HG03064 (cell line): ENCODE data around the gene LIN7B.
A peak's percentile ranks its signal among the peaks of the same experiment; 100 is the strongest.
"Not testable (repeated sequence)": the region's sequence is repeated elsewhere in the genome, so short reads cannot be mapped to it uniquely, and the experiment has no call there.

Experiments
- ATAC-seq: cut with Tn5 transposase; IDR thresholded peaks from one replicate; pipeline ENCODE4 v1.9.1; 2021; ENCODE audit warnings: low read depth; ENCODE audit not compliant: unreplicated experiment

Gene LIN7B

GRCh38 chr19:49141352-49141751 is 27.2 kb downstream of the LIN7B start:
- ATAC-seq: no peak

GRCh38 chr19:49142866-49143335 is 28.7 kb downstream of the LIN7B start:
- peak; percentile 67 for ATAC-seq

DNA sequence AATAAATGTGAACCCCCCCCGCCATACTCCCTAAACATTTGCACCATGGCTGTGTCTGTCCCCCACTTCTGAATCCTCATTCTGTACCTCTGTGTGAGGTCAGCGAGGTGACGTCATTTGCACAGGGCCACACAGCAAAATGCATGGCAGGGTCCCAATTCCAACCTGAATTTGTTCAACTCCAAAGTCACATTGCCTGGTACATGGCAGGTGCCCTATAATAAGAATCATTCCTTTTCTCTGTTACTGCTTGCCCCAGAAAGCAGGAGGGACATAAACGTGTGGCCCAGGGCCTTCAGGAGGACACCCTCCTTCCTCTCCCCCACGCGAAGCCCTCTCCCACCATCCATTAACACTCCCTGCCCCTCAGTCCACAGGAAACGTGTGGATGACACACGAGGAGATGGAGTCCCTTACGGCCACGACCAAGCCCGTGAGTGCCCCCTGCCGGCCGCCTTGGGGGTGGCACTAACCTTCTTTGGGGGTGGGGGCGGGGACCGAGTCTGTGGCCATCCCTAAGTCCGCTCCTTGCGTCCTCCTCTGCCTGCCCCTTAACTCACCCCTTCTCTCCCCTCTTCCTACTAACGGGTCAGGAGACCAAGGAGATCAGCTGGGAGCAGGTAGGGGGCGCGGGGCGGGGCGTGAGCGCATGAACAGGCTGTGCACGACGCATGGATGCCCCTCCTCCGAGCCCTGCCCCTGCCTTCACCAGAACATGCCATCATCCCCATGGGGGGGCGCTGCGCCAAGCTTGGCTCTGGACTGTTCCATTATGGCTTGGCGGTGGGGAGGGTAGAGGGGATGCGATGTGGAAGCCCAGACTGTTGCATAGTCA is 31.6 kb downstream of the LIN7B start:
- no peak for ATAC-seq

DNA sequence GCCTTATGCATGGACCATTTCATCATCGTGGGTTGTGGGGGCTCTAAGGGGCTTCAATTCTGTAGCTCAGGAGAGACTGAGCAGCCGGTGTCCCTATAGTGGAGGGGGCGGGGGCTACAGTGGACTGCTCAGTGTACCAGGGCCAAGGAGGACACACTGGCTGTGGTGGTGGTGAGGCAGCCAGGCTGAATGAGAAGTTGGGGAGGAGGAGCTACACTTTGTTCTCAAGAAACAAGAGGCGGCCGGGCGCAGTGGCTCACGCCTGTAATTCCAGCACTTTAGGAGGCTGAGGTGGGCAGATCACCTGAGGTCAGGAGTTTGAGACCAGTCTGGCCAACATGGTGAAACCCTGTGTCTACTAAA is 32.2 kb downstream of the LIN7B start:
- not testable (repeated sequence) for ATAC-seq

DNA sequence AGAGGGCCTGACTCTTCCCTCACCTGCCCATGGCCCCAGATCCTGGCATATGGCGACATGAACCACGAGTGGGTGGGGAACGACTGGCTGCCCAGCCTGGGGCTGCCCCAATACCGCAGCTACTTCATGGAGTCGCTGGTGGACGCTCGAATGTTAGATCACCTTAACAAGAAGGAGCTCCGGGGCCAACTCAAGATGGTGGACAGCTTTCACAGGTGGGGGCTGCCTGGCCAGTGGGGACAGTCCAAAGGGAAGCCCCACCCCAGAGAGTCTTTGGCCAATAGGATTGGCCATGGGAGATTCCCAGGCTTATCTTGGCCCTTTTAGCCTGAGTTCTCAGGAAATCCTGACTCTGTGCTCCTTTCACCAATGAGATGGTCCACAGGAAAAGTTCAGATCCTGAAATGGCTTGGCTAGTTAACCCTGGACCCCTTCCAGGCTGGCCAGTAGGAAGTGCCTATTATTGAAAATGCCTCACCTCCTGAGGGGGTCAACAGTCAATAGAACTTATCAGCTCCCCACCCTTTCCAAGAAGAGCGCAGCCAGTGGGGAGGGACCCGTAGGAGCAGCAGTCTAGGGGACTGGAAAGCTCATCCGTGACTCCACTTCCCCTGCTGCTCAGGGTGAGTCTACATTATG is 34.0 kb downstream of the LIN7B start:
- no peak for ATAC-seq

GRCh38 chr19:49148784-49149651 is 34.8 kb downstream of the LIN7B start:
- no peak for ATAC-seq

DNA sequence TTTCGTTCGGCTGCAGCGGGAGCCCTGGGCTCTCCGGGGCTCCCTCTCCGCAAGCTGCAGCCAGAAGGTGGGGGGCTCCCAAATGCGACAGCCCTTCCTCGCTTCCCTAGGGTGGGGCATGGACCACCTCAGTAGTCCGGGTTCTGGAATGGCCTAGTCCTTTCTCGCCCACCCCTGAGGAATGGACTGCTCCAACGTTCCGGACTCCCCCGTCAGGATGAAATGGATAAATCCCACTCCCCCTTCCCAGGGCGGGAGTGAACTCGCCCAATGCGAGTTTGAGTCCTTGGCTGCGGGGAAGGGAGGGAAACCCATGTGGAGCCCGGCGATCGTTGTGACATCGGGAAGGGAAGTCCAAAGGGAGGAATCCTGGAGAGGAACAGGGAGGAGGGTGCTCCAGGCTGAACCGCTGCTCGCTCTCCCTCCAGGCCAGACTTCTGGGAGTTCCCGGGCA is 35.5 kb downstream of the LIN7B start:
- no peak for ATAC-seq

DNA sequence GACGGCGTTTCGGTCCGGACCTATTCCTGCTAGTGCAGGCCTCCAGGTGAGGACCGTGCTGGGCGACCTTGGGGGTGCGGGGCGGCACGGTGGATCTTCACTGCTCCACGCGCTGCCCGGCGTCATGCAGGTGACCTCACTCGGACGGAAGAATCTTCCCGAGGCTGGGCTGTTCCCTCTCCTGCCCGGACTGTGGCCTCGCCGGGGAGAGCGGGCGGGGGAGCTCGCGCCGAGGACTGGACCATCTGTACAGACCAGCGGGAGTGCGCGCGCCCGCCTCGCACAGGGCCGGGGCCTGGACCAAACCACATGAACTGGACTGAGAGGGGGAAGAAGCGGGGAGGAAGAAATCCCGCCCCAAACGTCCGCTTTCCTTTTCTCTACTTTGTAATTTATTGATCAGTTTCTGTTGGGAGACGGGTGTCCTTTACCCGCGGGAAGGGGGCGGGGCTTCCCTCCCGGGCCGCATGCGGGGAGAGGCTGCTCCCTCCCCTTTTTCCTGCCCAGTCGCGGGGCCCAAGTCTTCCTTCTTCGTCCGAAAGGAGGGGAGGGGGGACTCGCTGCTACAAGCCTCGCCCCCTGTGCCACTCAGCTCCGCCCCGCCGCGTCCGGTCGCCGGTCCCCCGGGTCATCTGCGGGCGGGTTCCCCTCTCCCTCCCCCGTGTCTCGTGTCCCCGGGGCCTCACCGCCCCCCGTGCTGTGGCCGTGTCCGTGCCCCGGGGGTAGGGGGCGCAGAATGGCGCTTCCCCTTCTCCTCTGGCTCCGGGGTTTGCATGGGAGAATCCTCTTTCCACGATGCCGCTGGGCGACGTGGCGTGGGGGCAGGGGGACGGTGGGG is 36.2 kb downstream of the LIN7B start:
- ATAC-seq: no peak

- ATAC-seq: no peak
These were observed 36.7 kb downstream of the LIN7B start for GRCh38 chr19:49150944-49151243.

- ATAC-seq: no peak
These were observed 37.3 kb downstream of the LIN7B start for GRCh38 chr19:49151267-49152118.

DNA sequence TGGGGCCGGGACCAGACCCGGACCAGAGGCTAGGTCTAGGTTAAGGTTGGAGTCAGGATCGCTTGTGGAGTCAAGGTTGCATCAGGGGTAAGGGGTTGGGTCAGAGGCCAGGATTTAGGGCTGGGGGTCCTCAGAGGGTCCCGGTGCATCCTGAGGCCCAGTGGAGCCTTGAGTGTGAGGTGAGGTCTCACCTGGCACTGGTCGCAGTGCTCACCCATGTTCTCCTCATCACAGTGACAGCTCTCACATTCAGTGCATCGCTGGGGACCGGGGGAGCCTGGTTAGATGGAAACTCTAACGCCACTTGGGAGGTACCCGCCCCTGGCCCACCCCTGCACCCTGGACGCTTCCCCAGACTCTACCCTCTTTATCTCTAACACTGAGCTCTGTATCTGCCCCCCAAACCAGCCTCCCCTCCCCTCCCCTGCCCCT is 38.0 kb downstream of the LIN7B start:
- no peak for ATAC-seq

GRCh38 chr19:49153167-49153809 is 39.1 kb downstream of the LIN7B start:
- ATAC-seq: no peak

GRCh38 chr19:49154279-49154678 is 40.1 kb downstream of the LIN7B start:
- ATAC-seq: no peak

GRCh38 chr19:49155005-49155819 is 41.0 kb downstream of the LIN7B start, which contains the start of gene HRC:
Gene HRC (minus strand): TSS chr19:49155396. CDS start chr19:49155237, 159 bp downstream.
- no peak for ATAC-seq

DNA sequence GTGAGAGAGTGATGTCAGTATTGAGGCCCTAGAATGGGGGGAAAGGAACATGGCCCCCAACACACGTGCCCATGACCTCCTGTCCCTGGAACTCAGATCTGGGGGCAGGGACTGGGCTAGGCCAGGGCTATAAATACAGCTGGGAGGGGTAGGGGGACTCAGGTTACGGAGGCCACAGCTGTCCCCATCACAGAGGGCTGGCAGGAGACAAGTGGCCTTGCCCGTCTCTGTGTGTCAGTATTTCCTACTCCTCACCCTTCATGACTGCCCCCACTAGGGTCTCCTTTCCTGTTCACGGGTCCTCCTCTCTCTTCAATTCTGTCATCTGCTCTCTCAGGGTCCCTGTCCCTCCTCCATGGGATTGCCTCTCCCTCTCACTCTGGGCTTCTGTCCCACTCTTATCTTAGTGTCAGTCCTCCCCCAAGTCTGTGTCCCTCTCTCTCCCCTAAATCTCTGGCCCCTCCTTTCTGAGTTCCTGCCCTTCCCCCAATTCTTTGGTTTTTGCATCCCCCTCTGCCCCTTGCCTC is 41.7 kb downstream of the LIN7B start:
- no peak for ATAC-seq

DNA sequence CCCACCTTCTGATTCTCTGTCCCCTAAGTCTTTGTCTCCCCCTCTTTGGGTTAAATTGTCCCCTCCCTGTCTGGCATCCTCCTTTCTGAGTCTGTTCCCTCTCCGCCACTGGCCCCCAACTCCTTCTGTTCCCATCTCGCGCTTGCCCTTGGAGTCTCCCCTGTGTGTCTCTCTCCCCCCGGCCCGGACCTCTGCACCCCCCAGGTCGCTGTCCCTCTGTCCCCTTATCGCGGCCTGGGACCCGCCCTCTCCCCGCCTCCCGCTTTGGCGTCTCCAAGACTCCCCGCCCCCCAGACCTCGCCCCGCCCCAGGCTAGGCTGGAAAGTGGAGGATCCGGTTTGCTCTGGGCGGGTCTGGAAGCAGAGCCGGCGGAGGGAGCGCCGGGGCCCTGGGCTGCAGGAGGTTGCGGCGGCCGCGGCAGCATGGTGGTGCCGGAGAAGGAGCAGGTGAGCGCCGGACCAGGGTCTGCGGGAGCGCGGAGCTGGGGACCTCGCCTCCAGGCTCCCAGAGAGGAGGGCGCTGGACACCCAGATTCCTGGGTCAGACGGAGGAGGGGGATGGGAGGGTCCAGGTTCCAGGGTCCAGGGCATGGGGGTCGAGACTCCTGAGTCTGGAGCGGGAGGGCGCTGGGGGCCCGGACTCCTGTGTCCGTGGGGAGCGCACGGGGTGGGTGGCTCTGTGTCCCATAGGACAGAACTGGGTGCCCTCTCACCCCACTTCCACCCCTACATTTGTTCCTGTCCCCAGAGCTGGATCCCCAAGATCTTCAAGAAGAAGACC is 43.5 kb downstream of the LIN7B start, which contains the start of gene TRPM4:
TRPM4 (plus strand) TSS at position 348 of the 780 bp plus-strand sequence; CDS start at position 423, 75 bp downstream.
- ATAC-seq: no peak
